ENCODE measurements around the gene ARL16. TPM values are rescaled to one million over a fixed set of nuclear protein-coding genes. Genes with fewer than 3 reads are reported as not detected.

Gene ARL16
- total RNA-seq, 6 experiments from 2014 or later: 39.4 to 50.5 (median 46.7) TPM

DNA sequence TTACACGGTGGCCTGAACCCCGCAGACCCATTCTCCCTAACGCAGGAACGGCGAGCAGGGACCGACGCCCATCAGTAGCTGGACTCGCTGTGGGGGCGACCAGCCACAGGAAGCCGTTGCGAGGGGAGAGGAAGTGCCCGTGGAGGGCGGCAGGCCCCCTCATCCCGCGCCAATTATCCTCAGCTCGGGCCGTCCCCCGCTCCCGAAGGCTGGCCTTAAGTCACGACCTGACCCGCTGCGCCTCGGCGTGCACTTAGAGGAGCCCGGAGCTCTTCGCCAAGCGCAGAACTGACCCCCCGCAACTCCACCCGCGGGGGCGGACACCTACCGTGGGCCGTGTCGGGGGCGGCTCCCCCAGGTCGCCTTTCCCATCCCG lies 401 bp downstream of the ARL16 start:
- TF ChIP-seq, protein P1, sequence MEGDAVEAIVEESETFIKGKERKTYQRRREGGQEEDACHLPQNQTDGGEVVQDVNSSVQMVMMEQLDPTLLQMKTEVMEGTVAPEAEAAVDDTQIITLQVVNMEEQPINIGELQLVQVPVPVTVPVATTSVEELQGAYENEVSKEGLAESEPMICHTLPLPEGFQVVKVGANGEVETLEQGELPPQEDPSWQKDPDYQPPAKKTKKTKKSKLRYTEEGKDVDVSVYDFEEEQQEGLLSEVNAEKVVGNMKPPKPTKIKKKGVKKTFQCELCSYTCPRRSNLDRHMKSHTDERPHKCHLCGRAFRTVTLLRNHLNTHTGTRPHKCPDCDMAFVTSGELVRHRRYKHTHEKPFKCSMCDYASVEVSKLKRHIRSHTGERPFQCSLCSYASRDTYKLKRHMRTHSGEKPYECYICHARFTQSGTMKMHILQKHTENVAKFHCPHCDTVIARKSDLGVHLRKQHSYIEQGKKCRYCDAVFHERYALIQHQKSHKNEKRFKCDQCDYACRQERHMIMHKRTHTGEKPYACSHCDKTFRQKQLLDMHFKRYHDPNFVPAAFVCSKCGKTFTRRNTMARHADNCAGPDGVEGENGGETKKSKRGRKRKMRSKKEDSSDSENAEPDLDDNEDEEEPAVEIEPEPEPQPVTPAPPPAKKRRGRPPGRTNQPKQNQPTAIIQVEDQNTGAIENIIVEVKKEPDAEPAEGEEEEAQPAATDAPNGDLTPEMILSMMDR (IDR thresholded peaks at IDR 0.05): no peak
- DNase-seq: no peak
- Mint-ChIP-seq H3K27ac (peak overlapping the region; percentile 88), H3K27me3 (ENCODE audit: insufficient read depth) (peaks cover 15% of the 10 kb centered on the region), H3K4me1 (ENCODE audit: low read depth) (peaks cover 24% of the 10 kb centered on the region), H3K9me3 (no peaks in the 10 kb centered on the region), H3K4me3 (peak overlapping the region; percentile 97), H3K36me3 (ENCODE audit: low read depth) (peaks cover 23% of the 10 kb centered on the region)

DNA sequence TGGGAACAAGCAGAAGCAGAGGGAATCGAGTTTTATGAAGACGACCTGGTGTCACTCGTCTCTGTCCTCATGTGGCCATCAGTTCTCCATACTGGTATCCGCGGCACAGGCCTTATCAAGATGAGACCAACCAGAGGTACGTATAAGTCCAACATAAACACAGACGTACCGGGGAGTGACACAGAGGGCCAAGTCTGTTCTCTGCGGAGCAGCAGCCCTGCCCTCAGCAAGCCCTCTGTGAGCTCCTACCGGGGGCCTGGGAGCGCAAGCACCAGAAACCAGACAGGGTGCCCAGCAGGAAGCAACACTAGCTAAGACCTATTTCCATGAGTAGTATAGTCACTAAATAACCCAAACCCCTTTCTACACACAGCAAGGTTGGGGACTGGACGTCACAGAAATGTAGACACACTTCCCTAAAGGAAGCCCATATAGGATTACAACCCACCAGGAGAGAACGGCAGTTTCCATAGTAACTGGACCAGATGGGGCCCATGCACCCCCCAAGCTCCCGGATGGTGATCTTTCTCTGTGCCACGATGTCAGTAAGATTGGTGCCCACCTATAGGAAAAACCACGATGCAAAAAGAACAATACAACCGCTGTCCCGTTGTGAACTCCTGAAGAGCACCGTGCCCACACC lies 911 bp downstream of the ARL16 start:
- Mint-ChIP-seq H3K36me3 (ENCODE audit: low read depth) (peaks cover 23% of the 10 kb centered on the region), H3K27me3 (ENCODE audit: insufficient read depth) (peaks cover 13% of the 10 kb centered on the region), H3K4me3 (peak overlapping the region; percentile 97), H3K9me3 (no peaks in the 10 kb centered on the region), H3K27ac (peak overlapping the region; percentile 88), H3K4me1 (ENCODE audit: low read depth) (peaks cover 24% of the 10 kb centered on the region)
- TF ChIP-seq, protein P1 (IDR thresholded peaks at IDR 0.05): no peak
- no peak for DNase-seq

DNA sequence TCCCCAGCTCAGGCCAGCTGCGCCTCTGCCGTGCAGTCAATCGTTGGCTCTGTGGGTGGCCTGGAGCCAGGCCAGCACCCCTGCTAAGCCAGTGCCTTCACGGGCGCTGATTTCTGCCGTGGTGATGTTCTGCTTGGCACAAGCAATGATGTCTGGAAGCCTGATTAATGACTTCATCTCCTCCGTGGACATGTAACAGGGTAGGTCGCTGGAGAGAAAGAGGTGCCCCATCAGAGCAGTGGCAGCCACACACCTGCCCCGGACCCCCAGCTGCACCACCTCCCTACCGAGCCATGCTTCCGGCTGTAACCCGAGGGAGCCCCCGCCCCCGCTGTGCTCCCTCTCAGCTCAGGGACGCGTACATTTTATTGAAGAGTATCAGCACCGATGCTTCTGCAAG lies 1.9 kb downstream of the ARL16 start:
- TF ChIP-seq, protein P1 (IDR thresholded peaks at IDR 0.05): no peak
- H3K27ac Mint-ChIP-seq: no peak overlapping the region
- no peaks in the 10 kb centered on the region for H3K9me3 Mint-ChIP-seq
- no peak for DNase-seq
- peak overlapping the region; percentile 47 for H3K4me3 Mint-ChIP-seq
- H3K27me3 Mint-ChIP-seq (ENCODE audit: insufficient read depth): peaks cover 10% of the 10 kb centered on the region
- H3K36me3 Mint-ChIP-seq (ENCODE audit: low read depth): peaks cover 23% of the 10 kb centered on the region
- peaks cover 24% of the 10 kb centered on the region for H3K4me1 Mint-ChIP-seq (ENCODE audit: low read depth)

DNA sequence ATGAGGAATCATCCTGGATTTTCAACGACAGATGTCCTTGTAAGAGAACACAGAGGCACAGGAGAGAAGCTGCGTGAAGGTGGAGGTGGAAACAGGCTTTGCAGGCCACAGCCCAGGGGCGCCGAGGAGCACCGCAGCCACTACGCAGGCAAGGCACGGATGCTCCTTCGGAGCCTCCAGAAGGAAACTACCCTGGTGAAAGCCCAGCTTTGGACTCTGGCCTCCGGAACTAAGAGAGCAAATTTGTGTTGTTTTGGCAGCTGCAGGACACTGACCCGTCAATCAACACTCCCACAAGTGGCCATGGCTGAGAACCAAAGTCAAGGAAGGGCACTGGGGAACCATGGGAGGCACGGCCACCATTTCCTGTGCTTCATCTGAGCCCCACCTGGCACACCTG lies 3.4 kb downstream of the ARL16 start:
- Mint-ChIP-seq H3K27ac (no peak overlapping the region), H3K36me3 (ENCODE audit: low read depth) (peaks cover 22% of the 10 kb centered on the region), H3K9me3 (no peaks in the 10 kb centered on the region), H3K27me3 (ENCODE audit: insufficient read depth) (peaks cover 10% of the 10 kb centered on the region), H3K4me3 (no peak overlapping the region), H3K4me1 (ENCODE audit: low read depth) (peaks cover 25% of the 10 kb centered on the region)
- TF ChIP-seq, protein P1 (IDR thresholded peaks at IDR 0.05): no peak
- DNase-seq: no peak

DNA sequence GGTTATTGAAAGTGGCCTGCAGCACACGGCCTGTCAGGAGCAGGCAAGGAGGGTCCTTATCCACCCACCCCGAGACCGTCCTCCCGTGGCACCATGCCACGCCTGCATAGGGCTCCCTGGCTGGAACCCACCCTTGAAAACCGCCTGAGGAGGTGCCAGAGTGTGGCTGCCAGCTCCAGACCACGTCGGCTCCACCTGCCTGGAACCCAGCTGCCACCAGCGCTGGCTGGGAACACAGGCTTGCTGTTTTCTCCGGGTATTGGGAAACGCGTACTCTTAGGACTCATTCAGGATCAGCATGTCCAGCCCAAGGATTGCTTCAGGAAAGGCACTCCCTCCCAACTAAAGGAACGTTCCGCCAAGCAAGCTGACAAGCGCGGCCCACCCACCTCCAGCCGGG lies 6.7 kb downstream of the ARL16 start:
- Mint-ChIP-seq H3K27me3 (ENCODE audit: insufficient read depth) (peaks cover 1% of the 10 kb centered on the region), H3K4me3 (no peak overlapping the region), H3K4me1 (ENCODE audit: low read depth) (peaks cover 7% of the 10 kb centered on the region), H3K27ac (no peak overlapping the region), H3K36me3 (ENCODE audit: low read depth) (peaks cover 5% of the 10 kb centered on the region; the same call in 1 of the 2 replicates), H3K9me3 (no peaks in the 10 kb centered on the region)
- TF ChIP-seq, protein P1 (IDR thresholded peaks at IDR 0.05): no peak
- DNase-seq: no peak

All from HFFc6 (cell line).